ELF-1 (cell line): Measurements from ENCODE around the gene METTL25.
A peak's percentile ranks its signal among the peaks of the same experiment; 100 is the strongest.

Experiments
- DNase-seq: peaks from one replicate; pipeline ENCODE4 v3.0.0-alpha.2; 2016; ENCODE audit warnings: low read depth, low spot score

The METTL25 gene

DNA sequence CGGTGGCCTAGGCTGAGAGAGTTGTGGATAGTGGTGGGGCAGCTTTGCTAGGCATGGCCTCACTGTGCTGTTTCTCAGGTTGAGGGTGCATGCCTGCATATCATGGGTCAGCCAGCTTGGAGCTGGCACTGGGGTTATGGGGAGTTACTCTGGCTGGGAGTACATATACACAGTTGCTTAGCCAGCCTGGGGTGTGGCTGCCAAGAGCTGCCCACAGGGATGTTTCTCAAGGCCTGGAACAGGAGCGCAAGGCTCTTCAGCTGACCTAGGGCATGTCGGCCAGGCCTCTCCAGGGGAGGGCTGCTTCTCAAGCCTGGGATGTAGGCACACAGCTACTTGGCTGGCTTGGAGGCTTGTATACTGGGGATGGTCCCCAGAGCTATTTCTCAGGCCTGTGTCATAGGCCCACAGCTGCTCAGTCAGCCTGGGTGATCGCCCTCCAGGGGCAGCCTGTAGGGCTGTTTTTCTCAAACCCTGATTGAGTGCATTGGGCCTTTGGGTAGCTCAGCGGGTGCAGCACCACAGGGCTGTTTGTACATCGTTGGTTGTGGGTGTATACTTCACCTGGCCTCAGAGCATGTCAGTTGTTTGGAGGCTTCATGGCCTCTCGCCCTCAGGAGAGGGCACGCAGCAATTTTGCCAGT is 114.9 kb downstream of the METTL25 start:
- no peak for DNase-seq

DNA sequence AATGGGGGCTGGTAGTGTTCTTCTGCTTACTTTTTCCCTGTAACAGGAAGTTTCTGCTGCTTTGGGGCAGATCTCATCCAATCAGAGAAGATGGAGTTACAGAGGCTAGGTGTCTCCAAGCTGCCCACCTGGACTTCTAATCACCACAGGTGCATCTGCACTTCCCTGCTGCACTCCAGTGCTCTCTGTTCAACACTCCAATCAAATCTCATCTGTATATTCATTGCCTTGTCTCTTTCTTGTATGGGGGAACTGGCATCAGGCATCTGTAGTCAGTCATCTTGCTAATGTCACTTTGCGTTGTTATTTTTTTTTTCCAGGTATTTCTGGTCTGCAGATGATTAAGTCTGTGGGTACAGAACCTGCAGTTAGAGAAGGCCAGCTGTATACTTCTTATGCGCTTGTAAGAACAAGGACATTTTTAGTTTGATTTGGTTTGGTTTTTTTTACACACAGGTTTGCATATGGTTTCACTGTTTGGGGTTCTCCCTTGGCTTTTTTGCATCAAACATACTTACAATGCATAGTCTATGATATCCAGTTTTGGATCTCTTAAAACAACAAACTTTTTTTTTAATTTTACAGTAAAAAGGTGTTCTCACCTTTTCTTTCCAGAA is 116.0 kb downstream of the METTL25 start:
- DNase-seq = no peak

DNA sequence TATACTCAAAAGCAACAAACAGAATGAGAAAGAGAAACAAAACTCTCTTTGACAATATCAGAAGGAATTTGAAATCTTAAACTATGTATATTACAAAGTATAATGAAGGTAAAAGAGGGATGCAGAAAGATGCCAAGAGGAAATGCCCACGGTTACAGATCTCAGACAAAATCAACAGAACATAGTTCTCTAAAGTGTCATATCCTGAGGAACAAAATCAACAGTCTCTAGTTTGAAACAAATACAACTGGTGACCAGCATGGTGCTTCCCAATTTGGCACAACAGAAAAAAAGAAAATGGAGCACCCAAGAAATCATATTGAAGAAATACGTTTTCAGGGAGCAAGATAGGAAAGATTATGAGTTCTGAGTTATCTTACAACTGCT is 116.5 kb downstream of the METTL25 start:
- no peak for DNase-seq

DNA sequence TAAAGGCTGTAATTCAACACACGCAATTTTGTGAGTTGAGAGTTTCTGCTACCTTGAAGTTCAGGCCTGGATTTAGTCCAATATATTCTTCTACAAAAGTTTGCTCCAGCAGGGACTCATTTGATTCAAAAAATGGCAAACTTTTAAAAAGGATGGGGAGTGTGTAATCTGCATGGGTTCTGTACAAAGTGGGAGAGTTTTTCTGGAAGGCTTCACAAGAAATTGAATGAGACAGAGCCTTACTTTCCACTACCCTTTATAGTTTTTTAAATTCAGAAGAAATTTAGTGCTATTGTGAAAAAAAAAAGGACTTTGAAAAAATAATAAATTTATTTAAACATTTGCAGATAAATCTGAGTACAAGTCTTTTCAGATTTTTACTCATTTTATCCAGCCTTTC is 116.9 kb downstream of the METTL25 start:
- DNase-seq = no peak

DNA sequence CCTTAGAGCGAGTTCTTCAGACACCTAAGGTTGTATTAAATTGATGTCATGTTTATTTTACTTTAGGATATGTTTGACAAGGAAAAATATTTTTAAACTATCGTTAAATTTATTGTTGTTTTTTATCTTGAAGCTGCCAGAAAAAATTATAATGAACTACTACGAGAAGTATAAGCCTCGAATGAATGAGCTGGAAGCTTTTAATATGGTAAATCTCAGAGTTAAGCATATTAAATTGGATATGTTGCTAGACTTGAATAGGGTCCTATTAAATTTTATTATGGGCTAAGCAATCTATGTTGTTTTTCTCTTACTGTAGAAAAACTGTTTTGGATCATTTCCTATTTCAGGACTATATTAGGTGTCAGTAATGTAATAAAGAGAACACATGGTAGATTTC is 118.2 kb downstream of the METTL25 start:
- no peak for DNase-seq

DNA sequence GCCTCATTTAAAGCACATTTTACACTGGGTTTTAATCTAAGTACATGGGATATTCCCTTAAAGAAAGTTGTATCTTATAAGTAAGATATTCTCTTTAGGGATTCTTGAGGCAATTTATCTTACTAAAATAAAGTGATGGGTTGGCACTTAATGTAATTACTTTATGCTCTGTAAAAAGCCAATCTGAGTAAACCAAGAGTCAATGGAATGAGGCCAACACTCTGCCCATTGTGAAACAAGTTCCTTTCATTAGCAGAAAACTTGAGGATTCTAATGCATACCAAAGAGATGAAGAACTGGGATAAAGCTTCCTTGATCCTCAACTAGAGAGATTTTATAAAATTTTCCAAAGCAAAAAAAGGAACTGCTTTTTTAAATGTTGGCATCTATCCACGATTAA is 121.2 kb downstream of the METTL25 start:
- no peak for DNase-seq

DNA sequence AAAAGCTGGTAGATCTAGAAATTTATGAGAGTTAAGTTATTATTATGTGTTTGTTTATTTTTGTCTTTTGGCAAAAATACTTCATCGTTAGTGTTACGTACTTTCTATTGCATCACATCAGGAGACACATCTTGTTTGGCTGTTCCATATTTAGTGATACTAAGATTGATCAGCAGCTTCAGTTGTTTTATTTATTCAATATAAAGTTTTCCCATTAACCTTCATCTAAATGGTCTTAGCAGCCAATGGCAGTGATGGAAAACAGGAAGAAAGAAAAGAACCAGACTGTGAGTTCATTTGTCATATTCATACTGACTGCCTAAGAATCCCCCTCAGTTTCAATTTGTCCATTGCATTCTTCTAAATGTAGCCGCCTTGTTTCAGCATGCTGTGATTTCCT is 122.3 kb downstream of the METTL25 start:
- DNase-seq = no peak

DNA sequence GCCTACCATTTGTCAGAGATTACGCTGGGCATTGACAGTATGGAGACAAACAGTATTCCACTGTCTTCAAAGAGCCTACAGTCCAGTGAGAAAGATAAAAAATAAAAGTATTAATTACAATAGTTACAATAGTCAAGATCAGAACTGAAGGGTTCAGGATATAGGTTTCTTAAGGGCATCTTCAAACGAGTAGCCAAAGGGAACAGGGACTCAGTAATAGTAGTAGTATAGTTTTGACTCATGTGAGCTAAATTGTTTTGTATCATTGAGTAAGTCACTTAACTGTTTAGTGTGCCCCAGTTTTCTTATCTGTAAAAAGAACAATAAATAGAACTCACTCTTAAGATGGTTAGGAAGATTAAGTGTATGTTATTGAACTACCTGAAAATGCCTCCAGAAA is 123.6 kb downstream of the METTL25 start:
- DNase-seq = no peak

DNA sequence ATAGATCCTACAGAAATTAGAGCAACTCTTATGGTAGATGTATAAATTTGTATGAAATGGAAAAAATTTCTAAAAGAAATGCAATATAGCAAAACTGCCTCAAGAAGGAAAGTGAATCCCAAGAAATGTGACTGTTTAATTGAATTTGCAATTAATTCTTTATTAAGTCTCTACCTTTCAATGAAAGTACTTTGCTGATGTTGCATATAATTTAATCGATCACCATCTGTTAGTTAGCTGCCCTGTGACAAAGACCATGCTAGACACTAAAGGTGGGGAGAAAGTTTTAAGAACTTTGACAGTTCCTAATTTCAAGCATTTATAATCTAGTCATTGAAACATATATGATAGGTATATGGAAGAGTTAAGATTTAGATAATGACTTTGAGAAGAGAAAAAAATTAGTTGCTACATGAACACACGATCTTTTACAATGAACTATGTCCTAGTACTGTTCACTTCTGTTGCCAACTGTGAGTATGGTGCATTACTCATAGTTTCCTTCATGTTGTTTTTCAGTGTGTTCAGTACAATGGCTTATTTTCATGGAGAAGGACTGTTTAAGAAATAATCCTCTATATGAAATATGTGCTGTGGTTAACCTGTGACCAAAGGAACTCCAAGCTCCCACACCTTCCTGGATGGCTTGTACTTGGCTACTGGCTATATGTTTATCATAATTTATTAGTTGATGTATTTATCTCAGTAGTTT is 128.4 kb downstream of the METTL25 start:
- no peak for DNase-seq

DNA sequence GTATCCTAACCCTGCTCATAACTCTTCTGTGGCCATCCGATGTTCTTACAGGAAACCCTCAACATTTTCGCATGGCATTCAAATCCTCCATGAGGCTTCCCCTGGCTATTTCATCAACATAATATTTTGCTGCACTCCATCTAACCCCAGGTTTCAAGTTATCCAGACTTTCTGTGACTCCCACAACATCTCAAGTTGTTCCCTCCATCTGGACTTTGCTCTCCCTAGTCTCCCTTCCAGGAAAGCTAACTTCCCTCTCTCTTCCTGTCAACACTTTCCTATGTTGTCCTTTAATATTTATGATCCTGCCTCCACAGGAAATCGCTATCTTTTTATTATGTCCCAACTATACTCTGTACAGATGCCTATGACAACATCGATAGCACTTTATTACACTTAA is 146.1 kb downstream of the METTL25 start:
- DNase-seq = no peak

DNA sequence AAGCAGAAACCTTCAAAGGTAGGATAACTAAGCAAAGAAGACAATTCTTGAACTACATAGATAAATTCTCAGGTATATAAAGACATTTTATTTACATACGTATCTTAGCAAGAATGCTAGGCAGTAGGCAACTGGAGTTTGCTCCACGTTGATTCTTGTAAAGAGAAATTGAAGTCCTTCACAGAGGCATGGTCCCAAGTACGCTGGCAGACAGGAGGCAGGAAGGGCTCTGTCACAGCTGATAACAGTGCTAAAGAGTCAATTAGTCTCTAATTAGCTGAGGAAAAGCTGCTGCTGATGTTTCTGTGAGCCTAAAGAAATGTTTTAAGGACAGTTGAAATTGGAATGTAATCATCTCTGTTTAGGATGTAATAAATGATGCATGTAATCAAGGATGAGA is 146.8 kb downstream of the METTL25 start:
- no peak for DNase-seq

DNA sequence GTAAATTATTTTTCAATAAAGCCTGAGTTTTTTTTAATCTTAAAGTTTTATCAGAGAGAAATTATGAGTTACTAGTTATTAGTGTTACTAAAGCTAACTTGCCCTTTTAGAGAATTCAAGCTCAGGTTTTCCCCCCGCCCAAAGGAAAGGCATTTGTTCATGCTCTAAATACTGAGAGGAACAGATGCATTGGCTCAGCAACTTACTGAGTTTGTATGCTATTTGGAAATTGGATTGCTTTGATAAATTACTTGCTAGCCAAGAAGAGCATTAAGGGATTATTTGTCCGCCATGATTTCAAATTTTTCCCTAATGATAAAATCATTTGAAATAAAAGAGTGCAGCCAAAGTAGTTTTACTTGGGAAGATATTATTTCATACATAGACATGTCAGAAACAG is 149.4 kb downstream of the METTL25 start:
- no peak for DNase-seq

DNA sequence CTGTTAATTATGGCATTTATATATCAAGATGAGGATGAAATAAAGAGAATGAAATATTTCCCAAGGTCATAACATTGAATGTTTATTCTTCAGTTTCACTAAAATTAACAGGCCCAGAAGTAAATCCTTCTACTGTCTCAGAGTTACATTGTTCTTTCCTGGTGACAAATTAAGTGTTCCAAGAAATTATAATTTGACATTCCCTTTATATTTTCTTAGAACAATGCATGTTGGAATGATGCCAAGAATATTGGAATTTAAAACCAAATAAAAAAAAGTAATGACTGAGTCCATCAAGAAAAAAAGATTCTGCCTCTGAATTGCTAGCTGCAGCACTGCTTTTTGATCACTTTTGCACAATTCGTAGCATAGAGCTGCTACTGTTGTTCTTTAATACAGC is 152.1 kb downstream of the METTL25 start:
- DNase-seq = no peak

DNA sequence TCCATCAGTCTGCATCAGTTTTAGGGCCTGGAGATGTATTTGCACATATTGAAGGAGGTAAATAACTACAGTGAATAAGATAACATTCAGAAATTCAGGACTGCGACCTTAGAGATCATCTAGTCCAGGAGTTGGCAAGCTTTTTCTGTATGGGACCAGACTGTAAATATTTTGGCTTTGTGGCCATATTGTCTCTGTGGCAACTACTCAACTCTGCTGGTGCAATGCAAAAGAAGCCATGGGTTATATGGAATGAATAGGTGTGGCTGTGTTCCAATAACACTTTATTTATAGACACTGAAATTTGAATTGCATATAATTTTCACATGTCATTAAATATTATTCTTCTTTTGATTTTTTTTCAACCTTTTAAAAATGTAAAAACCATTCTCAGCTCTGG is 156.6 kb downstream of the METTL25 start:
- DNase-seq = no peak

DNA sequence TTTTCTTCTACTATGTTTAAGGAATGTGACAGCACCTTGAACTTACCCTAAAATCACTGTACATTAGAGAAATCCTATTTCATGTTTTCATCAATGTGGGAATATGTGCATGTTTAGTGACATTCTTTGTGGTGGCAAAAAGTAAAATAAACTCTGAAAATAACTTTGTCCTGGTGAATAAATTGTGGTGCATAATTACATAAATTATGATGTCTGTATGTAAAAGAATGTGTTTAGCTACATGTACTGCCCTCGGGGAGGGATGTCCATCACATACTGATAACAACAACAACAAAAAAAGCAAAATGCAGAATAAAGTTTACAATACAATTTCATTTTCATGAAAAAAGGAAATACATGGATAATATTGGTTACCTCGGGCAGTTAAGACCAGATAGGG is 157.3 kb downstream of the METTL25 start:
- DNase-seq = no peak

DNA sequence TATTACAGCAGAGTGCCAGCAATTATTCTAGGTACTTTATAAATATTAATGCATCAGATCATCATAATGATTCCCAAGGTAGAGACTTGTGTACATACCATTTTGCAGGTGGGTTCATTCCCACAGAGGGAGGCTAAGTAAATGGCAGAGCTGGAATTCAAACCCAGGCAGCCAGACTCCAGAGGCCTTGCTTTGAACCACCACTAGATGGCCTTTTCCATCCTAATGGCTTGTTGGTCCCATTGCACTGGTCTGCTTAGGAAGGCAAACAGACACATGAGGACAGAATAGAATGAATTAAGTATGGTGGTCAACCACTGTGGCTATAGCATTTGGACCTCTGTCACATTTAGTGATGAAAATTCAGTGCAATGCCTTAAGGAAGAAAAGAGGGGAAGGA is 158.7 kb downstream of the METTL25 start:
- peak; percentile 44 for DNase-seq

DNA sequence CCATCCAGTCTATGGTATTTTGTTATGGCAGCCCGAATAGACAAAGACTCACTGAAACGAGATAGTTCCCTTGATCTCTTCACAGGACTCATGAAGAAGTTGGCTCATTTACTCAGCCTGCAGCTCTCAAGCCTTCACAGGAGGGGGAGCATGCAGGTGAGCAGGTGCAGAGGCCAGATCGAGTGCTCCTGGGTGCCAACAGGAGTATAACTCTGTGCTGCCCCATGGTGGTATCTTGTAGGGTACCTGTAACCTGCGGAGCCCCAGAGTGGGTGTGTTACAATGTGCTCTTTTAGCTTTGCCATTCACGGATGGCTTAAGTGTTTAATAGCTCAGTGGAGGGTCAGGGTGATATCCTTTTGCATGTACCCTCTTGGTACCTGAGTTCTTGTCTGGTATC is 159.5 kb downstream of the METTL25 start:
- no peak for DNase-seq

DNA sequence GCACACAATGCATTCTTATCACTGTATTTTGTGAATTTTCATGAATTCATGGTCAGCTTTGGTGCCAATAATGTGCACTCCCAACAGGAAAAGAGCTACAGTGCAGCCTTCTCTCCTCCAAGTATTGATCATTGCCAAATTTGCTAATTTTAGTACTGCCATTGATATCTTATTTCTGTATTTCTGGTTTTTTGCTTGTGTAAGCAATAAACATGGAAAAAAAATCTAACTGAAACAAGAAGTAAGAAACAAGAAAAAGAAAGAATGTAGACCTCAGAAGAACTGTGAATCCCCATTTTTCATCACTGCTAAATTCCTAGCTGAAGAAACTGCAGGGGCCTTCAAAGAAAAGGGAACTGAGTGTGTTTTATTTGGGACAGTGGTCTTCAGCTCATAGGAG is 161.2 kb downstream of the METTL25 start:
- no peak for DNase-seq

DNA sequence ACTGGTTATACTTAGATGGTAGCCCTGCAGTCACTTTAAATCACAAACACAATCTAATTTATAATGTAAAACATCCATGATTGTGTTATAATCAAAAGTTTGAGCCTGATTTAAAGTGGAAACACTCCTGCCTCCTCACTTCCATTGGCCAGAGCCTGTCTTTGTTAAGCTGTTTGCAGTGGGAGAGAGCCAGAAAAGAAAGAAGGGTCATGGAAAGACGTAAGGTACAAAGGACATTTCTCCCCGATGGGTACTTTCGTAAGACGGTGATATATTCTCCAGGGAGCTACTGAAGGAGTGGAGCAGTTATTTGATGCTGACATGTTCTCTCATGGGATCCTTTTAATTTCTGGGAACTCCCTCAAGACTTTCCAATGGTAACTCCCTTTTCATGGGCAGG is 164.0 kb downstream of the METTL25 start:
- no peak for DNase-seq

DNA sequence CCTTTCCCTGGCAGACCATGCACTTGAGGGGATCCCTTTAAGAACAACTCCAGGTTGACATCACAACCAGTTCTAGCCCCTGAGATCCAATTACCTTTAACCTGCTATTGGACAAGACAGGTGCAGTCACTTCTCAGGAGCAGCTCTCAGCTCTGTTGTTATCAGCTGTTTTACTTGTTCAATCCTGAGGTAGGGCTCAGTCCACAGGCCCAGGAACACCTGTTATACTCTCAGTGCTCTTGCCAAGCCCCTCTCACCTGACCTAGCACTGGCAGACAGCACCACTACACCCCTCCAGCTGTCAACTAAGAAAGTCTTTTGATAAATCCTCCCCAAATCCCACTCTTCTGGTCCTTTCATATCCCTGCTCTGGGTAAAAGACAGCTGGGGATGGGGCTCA is 164.4 kb downstream of the METTL25 start:
- no peak for DNase-seq

DNA sequence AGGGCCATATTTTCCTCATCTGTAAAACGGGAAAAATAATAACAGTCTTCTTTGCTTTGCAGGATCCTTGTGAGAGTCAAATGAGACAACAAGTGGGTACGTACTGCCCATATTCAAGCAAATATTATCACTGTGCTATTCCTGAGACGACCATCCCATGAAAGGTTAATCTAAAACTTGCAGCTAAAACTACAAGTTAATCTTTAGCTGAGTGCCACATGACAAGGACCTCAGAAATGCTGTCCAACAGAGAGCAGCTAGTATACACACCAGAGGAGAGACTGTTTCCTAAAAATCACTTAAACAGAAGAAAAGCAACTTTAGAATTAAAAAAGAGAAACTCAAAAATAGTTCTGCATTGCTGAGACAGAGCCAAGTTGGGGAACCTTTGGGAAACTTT is 165.7 kb downstream of the METTL25 start:
- DNase-seq = no peak

DNA sequence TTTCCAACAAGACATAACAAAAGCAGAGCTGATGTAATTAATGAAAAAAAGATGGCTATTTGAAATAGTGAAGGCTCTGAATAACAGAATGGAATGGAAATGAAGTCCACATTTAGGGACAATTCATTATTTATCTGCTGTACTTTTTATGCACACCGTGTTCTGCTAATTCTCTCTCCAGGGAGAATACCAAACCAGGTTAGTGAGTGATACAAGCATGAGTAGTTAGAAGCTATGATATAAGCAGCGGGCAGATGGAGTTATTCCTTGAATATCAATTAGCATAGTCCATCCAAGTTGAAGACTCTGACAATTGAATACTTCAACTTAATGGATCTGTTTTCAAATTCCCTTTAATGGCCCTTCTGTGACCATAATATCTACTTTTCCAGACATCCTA is 166.3 kb downstream of the METTL25 start:
- DNase-seq = no peak

DNA sequence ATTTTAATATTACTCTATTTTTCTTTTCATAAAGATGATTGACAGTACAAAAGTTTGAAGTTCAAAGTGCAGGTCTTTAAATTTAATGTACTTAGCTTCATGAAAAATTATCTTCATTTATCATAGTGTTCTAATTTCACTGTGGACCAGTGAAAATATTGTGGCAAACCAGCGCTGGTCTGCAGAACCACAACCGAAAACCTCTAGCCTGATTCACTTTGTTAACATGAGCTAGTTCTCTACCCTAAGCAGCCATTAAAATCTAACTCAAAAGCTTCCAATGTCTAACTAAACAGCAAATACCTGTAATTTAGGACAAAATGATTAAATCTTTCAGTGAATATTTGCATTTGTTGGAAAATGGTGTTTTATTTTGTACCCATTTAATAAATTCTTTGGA is 167.3 kb downstream of the METTL25 start:
- no peak for DNase-seq
